Memory B cell (primary cell): ENCODE data around the gene PLCXD3.

ENCODE experiments used
- ATAC-seq: fragments of 150-1000 bp; cut with Tn5 transposase; 2 replicates; pipeline ENCODE4 v1.10.0; 2021; ENCODE audit warnings: low read depth, mild to moderate bottlenecking, moderate library complexity
- DNase-seq, 2 donors: peaks; one replicate each; pipeline ENCODE4 v3.0.0; 2022; ENCODE audit warnings: low spot score in 2 of 2
- H3K27ac Mint-ChIP-seq: one replicate; pipeline ENCODE4 v1.8.0; 2022; ENCODE audit warnings: mild to moderate bottlenecking, moderate library complexity, mixed read lengths
- H3K27me3 Mint-ChIP-seq: one replicate; pipeline ENCODE4 v1.8.0; 2022; ENCODE audit warnings: mixed read lengths
- H3K36me3 Mint-ChIP-seq: one replicate; pipeline ENCODE4 v1.8.0; 2022; ENCODE audit warnings: mild to moderate bottlenecking, mixed read lengths
- H3K4me1 Mint-ChIP-seq: one replicate; pipeline ENCODE4 v1.8.0; 2022; ENCODE audit warnings: mixed read lengths
- H3K4me3 Mint-ChIP-seq: one replicate; pipeline ENCODE4 v1.8.0; 2022; ENCODE audit warnings: mild to moderate bottlenecking, moderate library complexity, mixed read lengths
- H3K9me3 Mint-ChIP-seq: one replicate; pipeline ENCODE4 v1.8.0; 2022; ENCODE audit warnings: mixed read lengths

PLCXD3 gene

DNA sequence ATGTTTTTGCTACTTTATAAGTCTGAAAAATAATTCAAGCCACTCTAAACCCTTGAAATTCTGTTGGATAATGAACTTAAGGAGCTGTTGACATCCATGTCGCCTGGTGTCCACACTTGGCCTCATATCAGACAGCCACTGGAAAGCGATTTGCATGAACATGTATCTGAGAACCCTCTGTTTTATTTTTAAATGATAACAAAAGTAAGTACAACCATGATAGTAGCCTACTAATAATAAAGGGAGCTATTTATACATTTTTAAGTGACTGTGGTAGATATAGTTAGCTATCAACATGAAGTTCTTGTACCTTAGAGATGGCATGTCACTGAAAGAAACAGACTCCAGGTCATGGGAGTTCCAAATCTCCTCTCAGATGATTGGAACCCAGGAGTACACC is 53.3 kb downstream of the PLCXD3 start:
- ATAC-seq (no peak), DNase-seq (no peak)
- no peak overlapping the region for H3K4me3 Mint-ChIP-seq

DNA sequence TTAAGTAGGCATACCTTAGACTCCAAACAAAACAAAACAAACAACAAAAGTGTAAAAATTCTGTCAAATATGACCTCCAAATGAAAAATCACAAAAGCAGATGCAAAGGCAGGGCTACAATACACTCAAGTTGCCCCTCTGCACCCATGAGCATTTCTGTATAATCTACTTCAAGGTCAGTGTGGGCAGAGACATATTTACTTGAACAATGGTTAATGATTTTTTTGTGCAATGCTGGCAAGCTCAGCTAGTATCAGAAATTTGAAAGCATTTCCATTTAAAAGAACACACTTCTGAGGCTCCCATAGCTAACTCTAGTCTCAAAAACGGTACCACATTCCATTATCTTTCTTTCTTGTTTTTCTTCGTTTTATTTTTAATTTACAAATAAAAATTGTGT is 57.9 kb downstream of the PLCXD3 start:
- Mint-ChIP-seq H3K27me3 (peaks cover 1% of the 10 kb centered on the region), H3K36me3 (no peaks in the 10 kb centered on the region), H3K9me3 (peaks cover 3% of the 10 kb centered on the region), H3K4me1 (no peaks in the 10 kb centered on the region), H3K4me3 (no peak overlapping the region), H3K27ac (no peak overlapping the region)
- ATAC-seq (no peak), DNase-seq (no peak)

More for the DNA sequence above, 53.3 kb downstream of the PLCXD3 start:
- Mint-ChIP-seq H3K4me1 (no peaks in the 10 kb centered on the region), H3K9me3 (no peaks in the 10 kb centered on the region), H3K36me3 (no peaks in the 10 kb centered on the region), H3K27me3 (no peaks in the 10 kb centered on the region), H3K27ac (no peak overlapping the region)

DNA sequence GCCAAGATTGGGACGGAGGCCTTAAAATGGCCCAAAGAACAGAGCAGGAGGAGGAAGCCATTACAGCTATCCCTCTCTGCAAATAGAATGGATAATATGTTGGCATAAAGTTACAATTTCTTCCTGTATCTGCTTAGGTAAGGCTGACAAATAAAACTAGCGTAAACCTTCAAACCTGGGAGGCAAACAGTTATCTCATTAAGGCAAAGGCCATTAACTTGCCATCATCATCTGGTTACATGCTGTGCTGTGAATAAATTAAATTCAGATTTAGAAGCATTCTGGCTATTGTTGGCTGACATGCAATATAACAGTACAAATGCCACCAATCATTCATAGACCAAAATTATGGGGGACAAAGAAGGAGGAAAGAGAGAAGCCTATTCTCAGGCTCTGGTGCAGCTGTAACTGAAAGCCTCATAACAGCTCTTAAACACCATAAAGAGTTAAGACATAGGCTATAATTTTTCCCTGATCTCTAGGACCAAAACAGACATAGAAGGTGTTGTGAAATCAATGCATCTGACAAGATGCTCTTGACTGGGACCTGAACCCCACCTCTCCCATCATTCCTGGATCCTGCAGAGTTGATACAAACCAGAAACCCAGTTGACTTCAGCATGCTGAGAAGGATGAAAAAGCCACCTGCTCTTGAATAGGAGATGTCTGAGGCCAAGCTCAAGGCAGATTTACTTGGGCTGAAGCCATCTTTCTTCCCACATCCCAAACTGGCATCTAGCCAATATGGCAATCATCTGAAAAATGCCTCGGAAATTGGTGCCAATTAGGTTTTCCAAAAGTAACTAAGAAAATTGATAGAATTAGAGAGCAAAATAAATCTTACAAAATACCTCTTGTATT is 62.5 kb downstream of the PLCXD3 start:
- no peaks in the 10 kb centered on the region for H3K36me3 Mint-ChIP-seq
- no peak for ATAC-seq
- no peak overlapping the region for H3K27ac Mint-ChIP-seq
- DNase-seq, result no peak
- H3K9me3 Mint-ChIP-seq, result peaks cover 3% of the 10 kb centered on the region
- H3K27me3 Mint-ChIP-seq, result peaks cover 1% of the 10 kb centered on the region
- H3K4me3 Mint-ChIP-seq, result no peak overlapping the region
- H3K4me1 Mint-ChIP-seq, result no peaks in the 10 kb centered on the region

DNA sequence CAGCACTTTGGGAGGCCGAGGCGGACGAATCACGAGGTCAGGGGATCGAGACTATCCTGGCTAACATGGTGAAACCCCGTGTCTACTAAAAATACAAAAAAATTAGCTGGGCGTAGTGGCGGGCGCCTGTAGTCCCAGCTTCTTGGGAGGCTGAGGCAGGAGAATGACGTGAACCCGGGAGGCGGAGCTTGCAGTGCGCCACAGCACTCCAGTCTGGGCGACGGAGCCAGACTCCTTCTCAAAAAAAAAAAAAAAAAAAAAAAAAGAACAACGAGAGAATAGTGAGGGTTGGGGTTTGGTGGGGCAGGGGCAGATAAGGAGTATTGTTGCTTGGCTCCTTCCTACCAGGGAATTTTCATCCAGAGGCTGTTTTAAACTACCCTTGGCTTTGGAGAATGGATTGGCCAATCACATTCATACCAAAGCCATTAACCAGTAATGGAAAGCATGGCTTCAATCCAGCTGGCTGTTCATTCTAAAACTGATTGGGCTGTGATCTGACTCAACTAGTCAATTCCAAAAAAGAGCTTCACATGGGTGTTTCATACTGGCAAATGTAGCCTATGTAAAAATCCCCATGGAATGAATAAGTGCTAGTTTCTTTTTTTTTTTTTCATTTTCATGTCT is 64.4 kb downstream of the PLCXD3 start:
- DNase-seq (no peak), ATAC-seq (no peak)
- H3K27ac Mint-ChIP-seq, result no peak overlapping the region
- H3K27me3 Mint-ChIP-seq, result peaks cover 1% of the 10 kb centered on the region
- no peaks in the 10 kb centered on the region for H3K4me1 Mint-ChIP-seq
- H3K9me3 Mint-ChIP-seq, result peaks cover 2% of the 10 kb centered on the region
- no peaks in the 10 kb centered on the region for H3K36me3 Mint-ChIP-seq
- H3K4me3 Mint-ChIP-seq, result no peak overlapping the region

DNA sequence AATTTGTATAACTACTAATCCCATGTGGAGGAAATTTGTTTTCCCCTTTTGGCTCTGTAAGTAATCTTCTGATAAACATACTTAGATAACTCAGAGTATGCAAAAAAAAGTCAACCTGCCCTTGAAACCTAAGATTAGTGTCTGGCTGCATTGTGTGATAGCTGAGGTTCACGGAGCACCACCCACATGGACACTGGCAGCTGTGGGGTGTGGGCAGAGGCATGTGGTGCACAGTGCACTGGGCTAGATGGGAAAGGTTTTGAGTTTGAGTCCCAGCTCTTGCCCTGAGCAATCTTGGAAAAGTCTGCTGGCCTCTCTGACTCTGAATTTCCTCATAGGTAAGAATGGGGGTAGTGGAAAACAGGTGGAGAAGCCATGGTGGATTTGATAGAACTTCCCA is 75.1 kb downstream of the PLCXD3 start:
- H3K27ac Mint-ChIP-seq, result no peak overlapping the region
- DNase-seq (no peak), ATAC-seq (no peak)
- peaks cover 2% of the 10 kb centered on the region for H3K9me3 Mint-ChIP-seq
- no peak overlapping the region for H3K4me3 Mint-ChIP-seq
- no peaks in the 10 kb centered on the region for H3K27me3 Mint-ChIP-seq
- H3K4me1 Mint-ChIP-seq, result no peaks in the 10 kb centered on the region
- no peaks in the 10 kb centered on the region for H3K36me3 Mint-ChIP-seq

DNA sequence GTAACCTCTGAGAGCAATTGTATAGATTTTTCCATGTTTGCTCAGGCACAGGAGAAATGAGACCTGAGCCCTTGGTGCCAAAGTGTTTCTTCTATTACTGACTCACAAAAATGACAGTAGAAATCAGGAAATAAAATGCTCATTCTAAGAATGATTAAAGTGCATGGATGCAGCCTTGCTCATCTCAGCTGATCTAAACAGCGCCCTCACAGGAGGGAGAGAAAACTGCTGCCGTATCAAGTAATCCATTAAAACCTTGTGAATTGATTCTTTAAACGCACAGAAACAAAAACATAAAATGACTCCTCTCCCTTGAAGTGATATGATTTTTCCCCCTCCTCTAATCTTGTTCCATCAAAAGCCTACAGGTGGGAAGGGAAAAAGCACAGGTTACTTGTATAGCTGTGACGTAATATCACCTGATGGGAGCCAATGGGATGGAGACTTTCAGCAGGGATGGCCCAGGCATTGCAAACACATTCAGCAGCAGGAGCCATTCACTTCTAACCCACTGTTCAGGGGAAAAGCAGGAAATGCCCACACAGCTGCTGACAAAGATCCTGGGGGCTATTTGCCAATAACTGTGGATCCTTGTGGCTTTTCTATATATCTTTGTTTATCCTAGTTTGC is 76.7 kb downstream of the PLCXD3 start:
- Mint-ChIP-seq H3K27ac (no peak overlapping the region), H3K27me3 (no peaks in the 10 kb centered on the region), H3K9me3 (peaks cover 2% of the 10 kb centered on the region), H3K4me1 (no peaks in the 10 kb centered on the region), H3K4me3 (no peak overlapping the region), H3K36me3 (no peaks in the 10 kb centered on the region)
- ATAC-seq (no peak), DNase-seq (no peak)

DNA sequence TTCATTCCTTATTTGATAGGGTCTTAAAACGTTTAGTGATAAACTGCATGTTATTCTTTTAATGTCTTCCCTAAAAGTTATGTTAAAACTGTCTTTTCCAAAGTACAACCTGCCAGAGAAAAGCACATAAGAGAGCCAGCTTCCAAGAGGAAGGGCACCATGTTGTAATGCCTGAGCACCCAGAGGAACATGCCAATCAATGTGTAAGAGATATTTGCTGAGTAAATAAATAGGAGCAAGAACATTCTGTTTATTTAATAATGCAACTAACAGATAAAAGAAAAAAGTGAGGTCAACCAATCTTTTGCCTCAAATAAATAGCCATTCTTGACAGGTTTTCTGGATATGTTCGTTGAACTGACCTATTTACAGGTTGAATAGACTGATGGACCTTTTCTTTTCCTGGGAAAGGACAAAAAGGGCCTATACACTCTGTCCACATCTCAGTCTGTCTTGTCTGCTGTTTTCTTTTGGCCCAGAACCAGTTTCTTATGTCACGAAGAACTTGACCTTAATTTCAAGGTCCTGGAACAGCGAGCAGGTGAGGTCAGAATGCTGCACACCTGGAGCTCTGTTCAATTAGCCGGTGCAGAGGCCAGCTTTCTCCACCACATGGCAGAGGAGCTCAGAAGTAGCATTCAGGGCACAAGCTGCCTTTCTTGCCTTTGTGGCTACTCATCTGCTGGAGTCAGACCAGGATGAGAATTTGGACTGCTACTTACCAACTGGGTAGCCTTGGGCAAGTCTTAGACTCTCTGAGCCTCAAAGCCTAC is 77.7 kb downstream of the PLCXD3 start:
- no peaks in the 10 kb centered on the region for H3K4me1 Mint-ChIP-seq
- H3K9me3 Mint-ChIP-seq, result peaks cover 2% of the 10 kb centered on the region
- H3K27ac Mint-ChIP-seq, result no peak overlapping the region
- ATAC-seq (no peak), DNase-seq (no peak)
- no peaks in the 10 kb centered on the region for H3K36me3 Mint-ChIP-seq
- no peak overlapping the region for H3K4me3 Mint-ChIP-seq
- peaks cover 2% of the 10 kb centered on the region for H3K27me3 Mint-ChIP-seq

DNA sequence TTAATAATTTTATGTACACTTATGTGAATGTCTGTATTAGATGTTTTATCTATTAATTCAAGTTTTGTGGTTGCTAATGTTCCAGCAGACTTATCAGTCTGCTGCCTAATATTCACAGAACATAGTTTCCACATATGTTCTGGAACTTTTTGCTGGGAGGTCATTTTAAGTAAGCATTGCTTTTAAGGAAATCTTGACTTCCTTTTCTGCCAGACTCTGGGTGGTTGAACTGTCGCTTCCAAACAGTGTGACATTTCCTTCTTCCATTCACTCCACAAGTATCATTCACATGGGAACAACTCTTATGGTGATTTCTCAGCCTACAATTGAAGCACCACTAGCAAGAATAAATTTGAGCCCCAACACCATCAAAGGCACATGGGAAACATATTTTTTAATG is 82.9 kb downstream of the PLCXD3 start:
- Mint-ChIP-seq H3K27ac (no peak overlapping the region), H3K36me3 (no peaks in the 10 kb centered on the region), H3K4me3 (no peak overlapping the region), H3K4me1 (no peaks in the 10 kb centered on the region), H3K9me3 (no peaks in the 10 kb centered on the region), H3K27me3 (peaks cover 2% of the 10 kb centered on the region)
- ATAC-seq, result no peak
- no peak for DNase-seq

DNA sequence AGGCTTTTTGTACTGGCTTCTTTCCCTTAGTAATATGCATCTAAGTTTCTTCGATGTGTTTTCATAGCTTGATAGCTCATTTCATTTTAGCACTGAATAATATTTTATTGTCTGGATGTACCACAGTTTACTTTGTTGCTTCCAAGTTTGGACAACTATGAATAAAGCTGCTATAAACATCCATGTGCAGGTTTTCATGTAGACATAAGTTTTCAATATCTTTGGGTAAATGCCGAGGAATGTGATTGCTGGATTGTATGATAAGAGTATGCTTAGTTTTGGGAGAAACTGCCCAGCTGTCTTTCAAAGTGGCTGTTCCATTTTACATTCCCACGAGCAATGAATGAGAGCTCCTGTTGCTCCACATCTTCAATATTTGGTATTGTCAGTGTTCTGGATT is 84.7 kb downstream of the PLCXD3 start:
- H3K27ac Mint-ChIP-seq, result no peak overlapping the region
- peaks cover 2% of the 10 kb centered on the region for H3K27me3 Mint-ChIP-seq
- no peak overlapping the region for H3K4me3 Mint-ChIP-seq
- no peaks in the 10 kb centered on the region for H3K4me1 Mint-ChIP-seq
- no peaks in the 10 kb centered on the region for H3K36me3 Mint-ChIP-seq
- no peak for DNase-seq
- ATAC-seq, result no peak
- no peaks in the 10 kb centered on the region for H3K9me3 Mint-ChIP-seq

DNA sequence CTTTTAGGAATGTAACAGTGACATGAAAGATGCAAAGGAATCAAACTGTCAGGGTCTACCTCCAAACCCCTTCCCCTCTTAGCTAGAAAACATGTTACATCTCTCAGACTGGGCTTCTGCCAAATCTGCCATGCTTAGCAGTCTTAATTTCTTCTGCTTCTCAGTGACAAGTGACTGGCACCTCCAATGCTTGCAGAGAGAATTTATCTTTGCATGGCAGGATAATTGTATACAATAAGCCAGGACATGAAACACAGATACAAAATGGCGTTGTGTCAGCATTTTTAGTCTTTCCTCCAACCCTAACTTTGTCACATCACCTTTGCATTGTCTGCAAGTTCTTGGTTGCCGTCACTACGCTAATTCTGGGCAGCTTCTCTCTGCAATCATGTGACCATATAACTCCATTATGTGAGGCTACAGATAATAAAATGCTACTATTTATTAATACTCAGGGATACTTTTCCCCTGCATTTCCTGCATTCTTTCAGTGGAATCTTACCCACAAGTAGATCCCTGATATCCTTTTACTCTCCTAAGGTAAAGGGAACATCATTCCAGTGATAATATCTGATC is 89.8 kb downstream of the PLCXD3 start:
- Mint-ChIP-seq H3K4me3 (no peak overlapping the region), H3K27ac (no peak overlapping the region), H3K4me1 (no peaks in the 10 kb centered on the region), H3K27me3 (no peaks in the 10 kb centered on the region), H3K9me3 (no peaks in the 10 kb centered on the region), H3K36me3 (no peaks in the 10 kb centered on the region)
- ATAC-seq, result no peak
- DNase-seq, result no peak

DNA sequence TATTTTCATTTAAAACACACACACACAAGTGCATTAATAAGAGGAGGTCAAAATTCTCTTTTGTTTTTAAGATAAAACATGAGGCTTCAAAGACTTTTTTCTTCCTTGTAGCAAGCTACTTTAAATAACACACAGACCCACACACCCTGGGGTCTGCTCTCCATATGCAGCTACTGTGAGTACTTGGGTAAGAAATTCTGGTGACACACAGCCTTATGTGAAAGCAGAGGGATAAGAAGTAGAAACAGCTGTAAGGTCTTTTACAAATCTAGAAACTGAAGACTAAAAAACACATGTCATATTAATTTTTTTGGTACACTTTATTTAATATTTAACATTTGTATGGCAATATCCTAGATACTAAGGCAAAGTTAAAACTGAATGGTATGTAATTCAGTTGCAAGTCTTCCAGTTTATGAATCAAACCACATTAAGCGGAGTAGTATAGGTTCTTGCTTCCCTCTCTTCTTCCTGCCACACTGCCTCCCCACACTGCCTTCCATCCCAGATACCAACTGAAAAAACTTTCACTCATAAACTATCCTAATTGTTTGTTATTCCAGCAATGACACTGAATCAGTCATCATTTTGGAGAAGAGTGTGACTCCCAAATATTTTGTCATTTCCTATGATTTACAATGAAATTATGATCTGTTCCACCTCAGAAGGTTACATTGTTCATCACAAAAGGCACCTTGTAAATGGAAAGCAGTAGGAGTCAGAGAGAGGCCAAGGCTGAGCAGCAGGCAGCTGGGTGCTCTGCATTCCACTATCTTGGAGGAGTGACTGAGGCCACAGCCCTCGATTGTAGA is 92.0 kb downstream of the PLCXD3 start:
- ATAC-seq, result no peak
- no peaks in the 10 kb centered on the region for H3K4me1 Mint-ChIP-seq
- H3K9me3 Mint-ChIP-seq, result no peaks in the 10 kb centered on the region

DNA sequence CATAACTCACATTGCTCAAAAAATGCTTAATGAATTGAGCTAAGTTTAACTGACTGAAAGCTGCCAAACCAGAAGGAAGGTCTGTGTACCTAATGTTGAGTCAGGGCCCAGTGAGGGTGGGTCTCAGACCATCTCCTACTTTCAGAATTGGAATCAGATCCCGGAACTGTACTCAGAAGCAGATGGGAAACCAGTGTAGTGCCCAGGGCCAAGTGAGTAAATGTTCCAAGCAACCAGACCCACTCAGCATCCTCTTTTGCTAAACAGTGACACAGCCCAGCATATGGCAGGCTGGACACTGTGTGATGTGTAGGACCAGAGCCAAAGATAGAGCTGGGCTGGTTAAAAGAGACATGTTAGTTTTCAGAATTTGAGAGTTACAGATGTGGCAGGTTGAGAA is 94.1 kb downstream of the PLCXD3 start:
- Mint-ChIP-seq H3K4me1 (no peaks in the 10 kb centered on the region), H3K36me3 (no peaks in the 10 kb centered on the region), H3K9me3 (no peaks in the 10 kb centered on the region), H3K27me3 (no peaks in the 10 kb centered on the region), H3K4me3 (no peak overlapping the region), H3K27ac (no peak overlapping the region)
- no peak for DNase-seq
- ATAC-seq, result no peak

More for the DNA sequence above, 92.0 kb downstream of the PLCXD3 start:
- no peaks in the 10 kb centered on the region for H3K27me3 Mint-ChIP-seq
- H3K4me3 Mint-ChIP-seq, result no peak overlapping the region
- no peak overlapping the region for H3K27ac Mint-ChIP-seq
- DNase-seq, result no peak
- no peaks in the 10 kb centered on the region for H3K36me3 Mint-ChIP-seq

DNA sequence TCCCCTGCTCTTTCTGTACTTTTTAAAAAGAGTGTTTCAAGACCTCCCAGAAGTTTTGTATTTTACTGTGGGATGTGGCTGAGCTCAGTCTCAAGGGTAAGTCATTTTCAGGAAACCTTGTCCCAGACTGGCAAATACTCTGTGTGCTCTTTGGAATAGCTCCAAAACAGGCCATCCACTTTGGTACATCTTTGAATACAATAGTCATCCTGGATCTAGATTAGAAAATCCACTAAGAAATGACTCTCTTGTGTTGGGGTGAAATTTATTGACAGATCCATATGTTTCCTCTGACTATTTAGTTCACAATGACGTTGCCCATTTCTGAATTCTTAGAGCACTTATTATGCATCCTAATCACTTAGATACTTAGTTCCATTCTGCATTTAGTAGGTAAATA is 95.2 kb downstream of the PLCXD3 start:
- H3K4me3 Mint-ChIP-seq, result no peak overlapping the region
- no peak overlapping the region for H3K27ac Mint-ChIP-seq
- H3K36me3 Mint-ChIP-seq, result no peaks in the 10 kb centered on the region

More for the DNA sequence above, 95.2 kb downstream of the PLCXD3 start:
- H3K9me3 Mint-ChIP-seq, result no peaks in the 10 kb centered on the region
- H3K4me1 Mint-ChIP-seq, result no peaks in the 10 kb centered on the region
- H3K27me3 Mint-ChIP-seq, result no peaks in the 10 kb centered on the region
- DNase-seq (no peak), ATAC-seq (no peak)
